Measurements from ENCODE around the gene CUL4B.

DNA sequence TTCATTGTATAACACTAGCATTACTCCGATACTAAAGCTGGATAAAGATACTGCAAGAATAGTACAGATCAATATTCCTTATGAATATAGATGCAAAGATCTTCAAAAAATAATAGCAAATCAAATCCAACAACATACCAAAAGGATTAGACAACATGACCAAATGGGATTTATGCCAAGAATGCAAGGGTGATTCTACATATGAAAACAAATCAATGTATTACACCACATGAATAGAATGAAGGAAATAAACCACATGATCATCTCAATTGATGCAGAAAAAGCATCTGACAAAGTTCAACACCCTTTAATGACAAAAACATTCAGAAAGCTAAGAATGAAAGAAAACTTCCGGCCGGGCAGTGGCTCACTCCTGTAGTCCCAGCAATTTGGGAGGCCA, 42.8 kb downstream of the CUL4B start:
- TF ChIP-seq REST (IDR thresholded peaks at IDR 0.05; ENCODE audit: insufficient read depth in 1 of 2, low read depth in 2 of 2, low read length in 2 of 2) (no peak), TAF1 (IDR thresholded peaks at IDR 0.05; ENCODE audit: borderline replicate concordance, insufficient read depth, low read length) (no peak)

Data from PFSK-1 (cell line).